SIG-M5 (cell line): ENCODE results near the gene PRKG1.

Experiments used
- DNase-seq: peaks from one replicate; lab custom pipeline; 2025; lab: John Stamatoyannopoulos, UW

Gene PRKG1

GRCh38 chr10:51879238-51879637, 805.0 kb downstream of the PRKG1 start:
- no peak for DNase-seq

GRCh38 chr10:51881213-51881612, 806.9 kb downstream of the PRKG1 start:
- no peak for DNase-seq

- DNase-seq, result no peak
Measured at GRCh38 chr10:51886438-51887068, 812.3 kb downstream of the PRKG1 start.

GRCh38 chr10:51888263-51888662, 814.0 kb downstream of the PRKG1 start:
- DNase-seq, result no peak

GRCh38 chr10:51892313-51892712, 818.0 kb downstream of the PRKG1 start:
- no peak for DNase-seq

GRCh38 chr10:51892965-51893658, 818.8 kb downstream of the PRKG1 start:
- no peak for DNase-seq

- DNase-seq, result no peak
Measured at GRCh38 chr10:51894771-51895578, 820.7 kb downstream of the PRKG1 start.

GRCh38 chr10:51896849-51897248, 822.6 kb downstream of the PRKG1 start:
- no peak for DNase-seq

- DNase-seq, result no peak
Measured at GRCh38 chr10:51897560-51897959, 823.3 kb downstream of the PRKG1 start.

GRCh38 chr10:51900180-51900579, 825.9 kb downstream of the PRKG1 start:
- no peak for DNase-seq

- DNase-seq, result no peak
Measured at GRCh38 chr10:51903675-51904074, 829.4 kb downstream of the PRKG1 start.

- no peak for DNase-seq
Measured at GRCh38 chr10:51905032-51905431, 830.7 kb downstream of the PRKG1 start.

- DNase-seq, result no peak
Measured at GRCh38 chr10:51907361-51907760, 833.1 kb downstream of the PRKG1 start.

GRCh38 chr10:51910189-51910588, 835.9 kb downstream of the PRKG1 start:
- no peak for DNase-seq

GRCh38 chr10:51910596-51910995, 836.3 kb downstream of the PRKG1 start:
- no peak for DNase-seq

- DNase-seq, result no peak
Measured at GRCh38 chr10:51911723-51912122, 837.4 kb downstream of the PRKG1 start.

GRCh38 chr10:51915031-51915542, 840.8 kb downstream of the PRKG1 start:
- no peak for DNase-seq

- DNase-seq, result no peak
Measured at GRCh38 chr10:51918440-51918839, 844.2 kb downstream of the PRKG1 start.

- no peak for DNase-seq
Measured at GRCh38 chr10:51918884-51919325, 844.6 kb downstream of the PRKG1 start.

GRCh38 chr10:51920672-51921071, 846.4 kb downstream of the PRKG1 start:
- DNase-seq, result no peak

- no peak for DNase-seq
Measured at GRCh38 chr10:51924359-51924758, 850.1 kb downstream of the PRKG1 start.

GRCh38 chr10:51926337-51926736, 852.0 kb downstream of the PRKG1 start:
- DNase-seq, result no peak

GRCh38 chr10:51928162-51928561, 853.9 kb downstream of the PRKG1 start:
- no peak for DNase-seq
